ENCODE measurements around the gene TBL1X. TPM values are rescaled to one million over a fixed set of nuclear protein-coding genes. Genes with fewer than 3 reads are reported as not detected.

The TBL1X gene
- total and polyA plus RNA-seq, 2 of the 13 experiments (the other 11 are each of a cell fraction or from before 2014, with no cell fraction given), result 17.6 to 19.9 TPM

GRCh38 chrX:9738151-9738550 is 273.3 kb downstream of the TBL1X start:
- ChIA-PET CTCF (ENCODE audit: low intra/inter-chr PET ratio, low total read pairs) (no interaction called here), POLR2A (no interaction called here)
- Histone ChIP-seq H3K79me2 (ENCODE audit: insufficient read depth, low read length) (no peaks in the 10 kb centered on the region), H3K4me3 (replicated peaks in 1 of 3; ENCODE audit: insufficient read depth in 1 of 3, low read depth in 2 of 3, low read length in 3 of 3) (no peak overlapping the region), H4K20me1 (ENCODE audit: insufficient read depth, low read length) (no peaks in the 10 kb centered on the region), H3K9me3 (ENCODE audit: low read length) (no peaks in the 10 kb centered on the region), H3K27ac (ENCODE audit: extremely low read length, insufficient read depth, low read length) (no peak overlapping the region), H3K4me1 (ENCODE audit: insufficient read depth, low read length) (no peaks in the 10 kb centered on the region), H3K36me3 (replicated peaks in 1 of 2; ENCODE audit: control insufficient read depth in 1 of 2, insufficient read depth in 2 of 2, low read length in 2 of 2) (no peaks in the 10 kb centered on the region), H2AFZ (ENCODE audit: low read length) (no peak overlapping the region), H3K4me2 (ENCODE audit: low read depth, low read length) (no peak overlapping the region), H3K27me3 (ENCODE audit: control insufficient read depth in 1 of 2, insufficient read depth in 2 of 2, low read length in 2 of 2) (no peaks in the 10 kb centered on the region), H3K9ac (ENCODE audit: insufficient read depth, low read depth, low read length) (no peak overlapping the region)
- no TSS peak for BruUV-seq (replicated peaks)
- 65% methylated on average over 3 of the region's 3 CpGs for WGBS (ENCODE audit: low lambda C conversion rate)
- in situ Hi-C loops (cut with HindIII; ENCODE audit: extremely low pct_ligation_motif_present, low pct_unique_long_range_greater_than_20kb), result no loop called here
- no peak for DNase-seq (ENCODE audit: low spot score)
- TF ChIP-seq ZNF569 (CRISPR knock-in tag; IDR thresholded peaks at IDR 0.05; ENCODE audit: borderline replicate concordance), result no peak
- TF ChIP-seq ZNF775 (CRISPR knock-in tag; IDR thresholded peaks at IDR 0.05; ENCODE audit: borderline replicate concordance), result no peak
- TF ChIP-seq ZNF646 (CRISPR knock-in tag; IDR thresholded peaks at IDR 0.05), result no peak
- no peak for TF ChIP-seq MXI1 (IDR thresholded peaks at IDR 0.05; ENCODE audit: borderline replicate concordance, low read depth, low read length)
- TF ChIP-seq HNF4A (CRISPR knock-in tag; IDR thresholded peaks at IDR 0.05), result no peak
- TF ChIP-seq NAIF1 (CRISPR knock-in tag; IDR thresholded peaks at IDR 0.05; ENCODE audit: borderline replicate concordance), result no peak
- no peak for TF ChIP-seq ZNF275 (CRISPR knock-in tag; IDR thresholded peaks at IDR 0.05; ENCODE audit: borderline replicate concordance)
- TF ChIP-seq AHDC1 (CRISPR knock-in tag; IDR thresholded peaks at IDR 0.05; ENCODE audit: borderline replicate concordance), result no peak
- TF ChIP-seq HES4 (CRISPR knock-in tag; IDR thresholded peaks at IDR 0.05; ENCODE audit: borderline replicate concordance), result no peak
- no peak for ATAC-seq
- intact Hi-C loops (cut with micrococcal nuclease; ENCODE audit: unreplicated experiment), result no loop called here
- FAIRE-seq, result no peak
